Measurements from ENCODE around the gene ZNF254. TPM values are rescaled to one million over a fixed set of nuclear protein-coding genes. Genes with fewer than 3 reads are reported as not detected.

Gene ZNF254
- total RNA-seq, 1 experiment from 2014 or later, result 12.5 TPM

DNA sequence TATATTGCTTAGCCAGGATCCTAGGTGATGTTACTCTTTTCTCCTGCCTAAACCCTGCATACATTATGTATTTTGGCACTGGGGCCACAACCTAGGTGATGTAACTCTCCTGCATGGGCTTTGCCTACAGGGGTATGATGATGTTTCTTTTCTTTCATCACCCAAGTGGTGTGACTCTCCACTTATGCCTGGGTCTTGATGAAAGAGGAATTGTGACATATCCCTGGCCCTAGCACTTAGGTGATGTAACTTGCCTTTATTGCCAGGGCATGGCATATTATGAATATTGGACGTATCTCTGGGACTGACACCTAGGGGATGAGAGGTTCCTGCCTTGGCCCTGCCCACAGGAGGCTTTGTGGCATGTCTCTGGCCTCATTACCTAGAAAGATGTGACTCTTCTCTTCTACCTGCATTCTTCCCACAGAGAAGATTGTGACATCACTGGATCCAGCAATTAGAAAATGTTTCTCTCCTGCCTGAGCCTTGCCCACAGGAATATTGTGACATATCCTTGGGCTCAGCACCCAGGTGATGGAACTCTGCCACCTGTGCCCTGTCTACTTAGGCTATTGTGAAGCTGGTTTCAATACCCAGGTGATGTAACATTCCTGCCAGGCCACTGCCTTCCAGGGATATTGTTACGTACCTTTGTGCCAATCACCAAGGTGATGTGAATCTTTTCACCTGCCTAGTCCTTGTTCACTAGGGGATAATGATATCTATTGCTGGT is 27.3 kb upstream of the ZNF254 start:
- ChIA-PET POLR2A (ENCODE audit: unreplicated experiment) (no interaction called here), CTCF (no interaction called here)
- Histone ChIP-seq H3K36me3 (ENCODE audit: low read depth) (peaks cover 46% of the 10 kb centered on the region), H3K4me2 (no peak overlapping the region), H3K27me3 (ENCODE audit: insufficient read depth, low read depth) (no peaks in the 10 kb centered on the region), H3K27ac (peak overlapping the region; percentile 56), H3K79me2 (ENCODE audit: low read depth) (no peaks in the 10 kb centered on the region), H3K9me2 (ENCODE audit: insufficient read depth) (no peaks in the 10 kb centered on the region), H3K4me1 (replicated peaks; ENCODE audit: insufficient read depth) (peaks cover 26% of the 10 kb centered on the region), H3K4me3 (no peak overlapping the region), H2AFZ (no peak overlapping the region), H3K9me3 (ENCODE audit: insufficient read depth, low read depth) (peaks cover 25% of the 10 kb centered on the region), H3F3A (ENCODE audit: insufficient read depth, low read depth) (peaks cover 32% of the 10 kb centered on the region), H4K20me1 (ENCODE audit: insufficient read depth) (no peaks in the 10 kb centered on the region)
- no peak for TF ChIP-seq EZH2 (IDR thresholded peaks at IDR 0.05; ENCODE audit: low read depth)
- TF ChIP-seq, protein P1, sequence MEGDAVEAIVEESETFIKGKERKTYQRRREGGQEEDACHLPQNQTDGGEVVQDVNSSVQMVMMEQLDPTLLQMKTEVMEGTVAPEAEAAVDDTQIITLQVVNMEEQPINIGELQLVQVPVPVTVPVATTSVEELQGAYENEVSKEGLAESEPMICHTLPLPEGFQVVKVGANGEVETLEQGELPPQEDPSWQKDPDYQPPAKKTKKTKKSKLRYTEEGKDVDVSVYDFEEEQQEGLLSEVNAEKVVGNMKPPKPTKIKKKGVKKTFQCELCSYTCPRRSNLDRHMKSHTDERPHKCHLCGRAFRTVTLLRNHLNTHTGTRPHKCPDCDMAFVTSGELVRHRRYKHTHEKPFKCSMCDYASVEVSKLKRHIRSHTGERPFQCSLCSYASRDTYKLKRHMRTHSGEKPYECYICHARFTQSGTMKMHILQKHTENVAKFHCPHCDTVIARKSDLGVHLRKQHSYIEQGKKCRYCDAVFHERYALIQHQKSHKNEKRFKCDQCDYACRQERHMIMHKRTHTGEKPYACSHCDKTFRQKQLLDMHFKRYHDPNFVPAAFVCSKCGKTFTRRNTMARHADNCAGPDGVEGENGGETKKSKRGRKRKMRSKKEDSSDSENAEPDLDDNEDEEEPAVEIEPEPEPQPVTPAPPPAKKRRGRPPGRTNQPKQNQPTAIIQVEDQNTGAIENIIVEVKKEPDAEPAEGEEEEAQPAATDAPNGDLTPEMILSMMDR (conservative IDR thresholded peaks at IDR 0.05), result no peak
- intact Hi-C loops (cut with micrococcal nuclease; ENCODE audit: unreplicated experiment), result no loop called here
- no TSS peak for BruUV-seq (replicated peaks)
- DNase-seq, result peak in 1 of 2 experiments; percentile 53

DNA sequence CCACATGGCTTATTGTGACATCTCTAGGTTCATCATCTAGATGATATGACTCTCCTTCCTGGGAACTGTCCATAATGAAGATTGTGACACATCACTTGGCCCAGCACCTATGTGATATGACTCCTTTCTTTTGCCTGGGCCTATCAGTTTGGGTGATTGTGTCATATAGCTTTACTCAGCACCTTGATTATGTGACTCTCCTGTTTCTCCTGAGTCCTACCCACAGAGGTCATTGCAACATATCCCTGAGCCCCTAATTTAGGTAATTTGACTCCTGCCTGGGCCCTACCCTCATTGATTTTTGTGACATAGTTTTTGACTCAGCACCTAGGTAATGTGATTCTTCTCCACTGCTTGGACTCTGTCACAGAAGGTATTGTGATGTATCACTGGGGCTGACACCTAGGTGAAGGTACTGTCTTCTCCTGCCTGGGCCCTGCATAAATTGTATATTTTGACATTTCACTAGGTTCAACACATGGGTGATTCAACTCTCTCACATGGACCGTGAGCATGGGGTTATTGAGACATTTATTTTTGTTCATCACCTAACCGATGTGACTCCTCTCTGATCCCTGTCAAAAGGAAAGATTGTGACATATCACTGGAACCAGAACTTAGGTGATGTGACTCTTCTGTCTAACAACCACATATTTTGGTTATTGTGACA is 26.2 kb upstream of the ZNF254 start:
- intact Hi-C loops (cut with micrococcal nuclease; ENCODE audit: unreplicated experiment), result no loop called here
- ChIA-PET POLR2A (ENCODE audit: unreplicated experiment) (no interaction called here), CTCF (no interaction called here)
- DNase-seq, result peak in 1 of 2 experiments; percentile 90
- peaks cover 16% of the 10 kb centered on the region for H3K4me1 ChIP-seq (replicated peaks; ENCODE audit: insufficient read depth)
- no peaks in the 10 kb centered on the region for H4K20me1 ChIP-seq (ENCODE audit: insufficient read depth)
- no peak overlapping the region for H3K4me3 ChIP-seq
- H3K27ac ChIP-seq, result peak overlapping the region; percentile 56
- no peaks in the 10 kb centered on the region for H3K9me2 ChIP-seq (ENCODE audit: insufficient read depth)
- H3F3A ChIP-seq (ENCODE audit: insufficient read depth, low read depth), result peaks cover 22% of the 10 kb centered on the region; the same call in 1 of the 2 replicates
- no peaks in the 10 kb centered on the region for H3K27me3 ChIP-seq (ENCODE audit: insufficient read depth, low read depth)
- TF ChIP-seq EZH2 (IDR thresholded peaks at IDR 0.05; ENCODE audit: low read depth), result no peak
- TF ChIP-seq, protein P1 (conservative IDR thresholded peaks at IDR 0.05), result no peak
- no peaks in the 10 kb centered on the region for H3K79me2 ChIP-seq (ENCODE audit: low read depth)
- no peak overlapping the region for H2AFZ ChIP-seq
- H3K36me3 ChIP-seq (ENCODE audit: low read depth), result peaks cover 39% of the 10 kb centered on the region
- no peak overlapping the region for H3K4me2 ChIP-seq
- H3K9me3 ChIP-seq (ENCODE audit: insufficient read depth, low read depth), result peaks cover 19% of the 10 kb centered on the region
- no TSS peak for BruUV-seq (replicated peaks)

DNA sequence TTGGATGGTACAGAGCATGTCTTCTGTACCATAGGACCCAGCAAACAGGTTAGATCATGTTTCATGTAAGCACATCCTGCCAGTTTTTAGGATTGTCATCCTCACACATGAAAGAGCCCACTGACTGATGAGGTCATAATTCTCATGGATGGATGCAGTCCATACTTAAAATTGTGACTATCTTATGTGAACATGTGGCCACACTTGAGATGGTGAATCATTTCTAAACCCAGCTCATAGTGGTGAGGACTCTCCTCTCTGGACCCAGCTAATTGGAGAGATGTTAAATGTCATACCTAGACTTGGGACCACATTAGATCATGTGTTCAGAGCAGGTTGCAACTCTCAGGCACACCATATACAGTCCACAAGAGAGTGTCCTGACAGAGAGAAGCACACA is 24.8 kb upstream of the ZNF254 start:
- Histone ChIP-seq H3K4me1 (replicated peaks; ENCODE audit: insufficient read depth) (peaks cover 15% of the 10 kb centered on the region), H3K79me2 (ENCODE audit: low read depth) (no peaks in the 10 kb centered on the region), H3K27me3 (ENCODE audit: insufficient read depth, low read depth) (no peaks in the 10 kb centered on the region), H3K9me2 (ENCODE audit: insufficient read depth) (no peaks in the 10 kb centered on the region), H4K20me1 (ENCODE audit: insufficient read depth) (no peaks in the 10 kb centered on the region), H3K4me2 (no peak overlapping the region), H2AFZ (no peak overlapping the region), H3K36me3 (ENCODE audit: low read depth) (peaks cover 25% of the 10 kb centered on the region), H3K4me3 (no peak overlapping the region), H3K27ac (no peak overlapping the region), H3F3A (ENCODE audit: insufficient read depth, low read depth) (peaks cover 20% of the 10 kb centered on the region; the same call in 1 of the 2 replicates), H3K9me3 (ENCODE audit: insufficient read depth, low read depth) (peaks cover 8% of the 10 kb centered on the region; the same call in 1 of the 2 replicates)
- no peak for TF ChIP-seq EZH2 (IDR thresholded peaks at IDR 0.05; ENCODE audit: low read depth)
- TF ChIP-seq, protein P1 (conservative IDR thresholded peaks at IDR 0.05), result no peak
- no peak for DNase-seq
- intact Hi-C loops (cut with micrococcal nuclease; ENCODE audit: unreplicated experiment), result no loop called here
- BruUV-seq (replicated peaks), result no TSS peak
- ChIA-PET CTCF (no interaction called here), POLR2A (ENCODE audit: unreplicated experiment) (no interaction called here)

Measured in PC-9 (cell line).